Thyroid gland (tissue), 4 donors: Measurements from ENCODE around the gene NQO2.

Experiments used
- CTCF ChIP-seq, 6 experiments: fragments of 200-600 bp in 3 of 6; fragments of 450-650 bp in 3 of 6; sonication (generic) in 3 of 6; IDR thresholded peaks; one replicate each; pipeline ENCODE4 v1.5.1; 2016 to 2019; ENCODE audit warnings: antibody characterized with exemption in 6 of 6, mild to moderate bottlenecking in 2 of 6, inconsistent platforms in 1 of 6, moderate library complexity in 1 of 6
- POLR2A ChIP-seq, 2 donors: fragments of 450-650 bp; IDR thresholded peaks; one replicate each; pipeline ENCODE4 v1.6.1; 2017; ENCODE audit warnings: antibody characterized with exemption in 2 of 2, mild to moderate bottlenecking in 2 of 2, moderate library complexity in 1 of 2

- TF ChIP-seq CTCF (IDR thresholded peaks at IDR 0.05) (no peak), POLR2A (IDR thresholded peaks at IDR 0.05) (no peak)
Observed at GRCh38 chr6:3013901-3014674, 14.4 kb downstream of the NQO2 start.
